Parathyroid adenoma (tissue), 2 donors: ENCODE results near the gene MOSMO.

Experiments
- H2AFZ ChIP-seq: fragments of 300-600 bp; sonication (generic); one replicate; pipeline ENCODE4 v1.7.0; 2017; ENCODE audit warnings: antibody characterized with exemption, mild to moderate bottlenecking
- H3K27ac ChIP-seq: fragments of 300-600 bp; sonication (generic); one replicate; pipeline ENCODE4 v1.7.0; 2017
- H3K27me3 ChIP-seq: fragments of 300-600 bp; sonication (generic); one replicate; pipeline ENCODE4 v1.7.0; 2017; ENCODE audit warnings: low read length; ENCODE audit not compliant: control insufficient read depth, insufficient read depth
- H3K36me3 ChIP-seq: fragments of 300-600 bp; sonication (generic); one replicate; pipeline ENCODE4 v1.7.0; 2017; ENCODE audit warnings: low read length; ENCODE audit not compliant: control insufficient read depth, insufficient read depth
- H3K4me1 ChIP-seq: fragments of 300-600 bp; sonication (generic); one replicate; pipeline ENCODE4 v1.7.0; 2017; ENCODE audit warnings: control low read depth
- H3K4me2 ChIP-seq: fragments of 300-600 bp; sonication (generic); one replicate; pipeline ENCODE4 v1.7.0; 2017; ENCODE audit warnings: low read length
- H3K4me3 ChIP-seq: fragments of 300-600 bp; sonication (generic); one replicate; pipeline ENCODE4 v1.7.0; 2017; ENCODE audit warnings: low read depth, low read length
- H3K79me2 ChIP-seq: fragments of 300-600 bp; sonication (generic); one replicate; pipeline ENCODE4 v1.7.0; 2017; ENCODE audit warnings: control low read depth
- H3K9ac ChIP-seq: fragments of 300-600 bp; sonication (generic); one replicate; pipeline ENCODE4 v1.7.0; 2017; ENCODE audit warnings: mild to moderate bottlenecking
- H3K9me3 ChIP-seq: fragments of 300-600 bp; sonication (generic); one replicate; pipeline ENCODE4 v1.7.0; 2017; ENCODE audit warnings: low read length; ENCODE audit not compliant: control insufficient read depth
- CTCF ChIP-seq: fragments of 300-600 bp; sonication (generic); IDR thresholded peaks from one replicate; pipeline ENCODE4 v1.7.0; 2017; ENCODE audit warnings: antibody characterized with exemption, mild to moderate bottlenecking
- donor health status: primary hyperparathyroidism.

The MOSMO gene

GRCh38 chr16:21985524-21985923, 22.4 kb upstream of the MOSMO start:
- H3K79me2 ChIP-seq: no peaks in the 10 kb centered on the region
- H2AFZ ChIP-seq: no peak overlapping the region
- TF ChIP-seq CTCF: no peak
- no peaks in the 10 kb centered on the region for H3K9me3 ChIP-seq
- H3K27me3 ChIP-seq: no peaks in the 10 kb centered on the region
- H3K27ac ChIP-seq: no peak overlapping the region
- H3K9ac ChIP-seq: no peak overlapping the region
- H3K4me1 ChIP-seq: peaks cover 10% of the 10 kb centered on the region
- H3K4me2 ChIP-seq: no peak overlapping the region
- no peaks in the 10 kb centered on the region for H3K36me3 ChIP-seq
- no peak overlapping the region for H3K4me3 ChIP-seq

GRCh38 chr16:21986692-21987246, 21.1 kb upstream of the MOSMO start:
- TF ChIP-seq CTCF: no peak

GRCh38 chr16:21987498-21987897, 20.4 kb upstream of the MOSMO start:
- Histone ChIP-seq H3K4me1 (peaks cover 24% of the 10 kb centered on the region), H3K4me2 (no peak overlapping the region), H3K27ac (no peak overlapping the region), H3K79me2 (no peaks in the 10 kb centered on the region), H3K27me3 (no peaks in the 10 kb centered on the region), H3K9me3 (no peaks in the 10 kb centered on the region), H2AFZ (no peak overlapping the region), H3K36me3 (no peaks in the 10 kb centered on the region), H3K9ac (no peak overlapping the region), H3K4me3 (no peak overlapping the region)
- no peak for TF ChIP-seq CTCF

More at GRCh38 chr16:21986692-21987246, 21.1 kb upstream of the MOSMO start:
- Histone ChIP-seq H3K4me3 (no peak overlapping the region), H3K79me2 (no peaks in the 10 kb centered on the region), H3K4me1 (peaks cover 23% of the 10 kb centered on the region), H3K9me3 (no peaks in the 10 kb centered on the region), H3K36me3 (no peaks in the 10 kb centered on the region), H3K9ac (no peak overlapping the region), H3K4me2 (no peak overlapping the region), H3K27ac (no peak overlapping the region), H2AFZ (no peak overlapping the region), H3K27me3 (no peaks in the 10 kb centered on the region)

- H3K27me3 ChIP-seq: no peaks in the 10 kb centered on the region
- no peaks in the 10 kb centered on the region for H3K9me3 ChIP-seq
- H3K4me3 ChIP-seq: no peak overlapping the region
- no peaks in the 10 kb centered on the region for H3K79me2 ChIP-seq
- H3K27ac ChIP-seq: no peak overlapping the region
- no peak overlapping the region for H3K4me2 ChIP-seq
- H3K9ac ChIP-seq: no peak overlapping the region
- TF ChIP-seq CTCF: no peak
- H3K36me3 ChIP-seq: no peaks in the 10 kb centered on the region
- peaks cover 24% of the 10 kb centered on the region for H3K4me1 ChIP-seq
- no peak overlapping the region for H2AFZ ChIP-seq
Measured at GRCh38 chr16:21989133-21989532, 18.8 kb upstream of the MOSMO start.

GRCh38 chr16:21989751-21990150, 18.2 kb upstream of the MOSMO start:
- no peak overlapping the region for H3K9ac ChIP-seq
- H2AFZ ChIP-seq: no peak overlapping the region
- no peak overlapping the region for H3K4me3 ChIP-seq
- H3K4me1 ChIP-seq: peaks cover 24% of the 10 kb centered on the region
- no peaks in the 10 kb centered on the region for H3K36me3 ChIP-seq
- H3K27ac ChIP-seq: no peak overlapping the region
- no peak overlapping the region for H3K4me2 ChIP-seq
- H3K9me3 ChIP-seq: no peaks in the 10 kb centered on the region
- no peaks in the 10 kb centered on the region for H3K79me2 ChIP-seq
- TF ChIP-seq CTCF: no peak
- no peaks in the 10 kb centered on the region for H3K27me3 ChIP-seq
